ENCODE data around the gene SOX5.

- TF ChIP-seq CTCF (conservative IDR thresholded peaks at IDR 0.05 in 1 of 2, IDR thresholded peaks at IDR 0.05 in 1 of 2; ENCODE audit: low read depth in 1 of 2, low read length in 2 of 2): no peak
- no peak for TF ChIP-seq EZH2 (IDR thresholded peaks at IDR 0.05; ENCODE audit: low read length, missing control alignments)
These were observed 293.6 kb downstream of the SOX5 start for GRCh38 chr12:23655884-23656283.
